T-helper 2 cell treated with Interferon-gamma antibody and Interleukin-4, amounts not matched to agents 5 μg/mL and 100 μg/mL, for 36 hours (primary cell): ENCODE measurements around the gene BBOF1.
A peak's percentile ranks its signal among the peaks of the same experiment; 100 is the strongest.
"Not testable (repeated sequence)": the region's sequence is repeated elsewhere in the genome, so short reads cannot be mapped to it uniquely, and the experiment has no call there.

Experiments
- DNase-seq: peaks from one replicate; pipeline ENCODE4 v3.0.0; 2021; ENCODE audit warnings: low spot score
- H3K27ac Mint-ChIP-seq: one replicate; pipeline ENCODE4 v1.8.0; 2021; ENCODE audit warnings: mild to moderate bottlenecking, mixed read lengths
- H3K27me3 Mint-ChIP-seq: one replicate; pipeline ENCODE4 v1.8.0; 2021; ENCODE audit warnings: low read depth, mixed read lengths
- H3K36me3 Mint-ChIP-seq: one replicate; pipeline ENCODE4 v1.8.0; 2021; ENCODE audit warnings: low read depth, mixed read lengths
- H3K4me1 Mint-ChIP-seq: one replicate; pipeline ENCODE4 v1.8.0; 2021; ENCODE audit warnings: low read depth, mixed read lengths
- H3K4me3 Mint-ChIP-seq: one replicate; pipeline ENCODE4 v1.8.0; 2022; ENCODE audit warnings: mild to moderate bottlenecking, moderate library complexity, mixed read lengths
- H3K9me3 Mint-ChIP-seq: one replicate; pipeline ENCODE4 v1.8.0; 2021; ENCODE audit warnings: mixed read lengths

Gene BBOF1

GRCh38 chr14:74018586-74019407 is at the start of gene BBOF1, which contains the start of gene ENTPD5:
TSS of gene BBOF1 (plus strand) at chr14:74019349. CDS start at chr14:74019479, 130 bp downstream.
TSS of gene ENTPD5 (minus strand) at chr14:74019288. CDS start at chr14:73988102, 31,186 bp downstream.
- H3K27me3 Mint-ChIP-seq, result peaks cover 2% of the 10 kb centered on the region
- H3K9me3 Mint-ChIP-seq, result no peaks in the 10 kb centered on the region
- peak within 1 kb of the TSS; percentile 94 for H3K4me3 Mint-ChIP-seq
- no peaks in the 10 kb centered on the region for H3K36me3 Mint-ChIP-seq
- DNase-seq, result peak; percentile 88
- peaks cover 19% of the 10 kb centered on the region for H3K4me1 Mint-ChIP-seq
- peak within 1 kb of the TSS; percentile 97 for H3K27ac Mint-ChIP-seq

GRCh38 chr14:73973497-73973896 is 45.7 kb upstream of the BBOF1 start:
- no peak overlapping the region for H3K4me3 Mint-ChIP-seq
- no peak for DNase-seq

GRCh38 chr14:73976125-73976524 is 43.0 kb upstream of the BBOF1 start:
- Mint-ChIP-seq H3K27me3 (no peaks in the 10 kb centered on the region), H3K9me3 (no peaks in the 10 kb centered on the region), H3K4me3 (no peak overlapping the region), H3K27ac (no peak overlapping the region), H3K36me3 (peaks cover 5% of the 10 kb centered on the region), H3K4me1 (no peaks in the 10 kb centered on the region)
- DNase-seq, result no peak

More at GRCh38 chr14:73973497-73973896, 45.7 kb upstream of the BBOF1 start:
- peaks cover 6% of the 10 kb centered on the region for H3K36me3 Mint-ChIP-seq
- H3K9me3 Mint-ChIP-seq, result no peaks in the 10 kb centered on the region
- no peaks in the 10 kb centered on the region for H3K4me1 Mint-ChIP-seq
- H3K27me3 Mint-ChIP-seq, result no peaks in the 10 kb centered on the region
- no peak overlapping the region for H3K27ac Mint-ChIP-seq

GRCh38 chr14:73977896-73978295 is 41.3 kb upstream of the BBOF1 start:
- no peak for DNase-seq
- Mint-ChIP-seq H3K27me3 (no peaks in the 10 kb centered on the region), H3K27ac (no peak overlapping the region), H3K4me3 (no peak overlapping the region), H3K4me1 (no peaks in the 10 kb centered on the region), H3K9me3 (no peaks in the 10 kb centered on the region), H3K36me3 (peaks cover 4% of the 10 kb centered on the region)

- H3K9me3 Mint-ChIP-seq, result no peaks in the 10 kb centered on the region
- H3K27me3 Mint-ChIP-seq, result no peaks in the 10 kb centered on the region
- peaks cover 11% of the 10 kb centered on the region for H3K36me3 Mint-ChIP-seq
- no peak for DNase-seq
- H3K4me3 Mint-ChIP-seq, result no peak overlapping the region
- H3K4me1 Mint-ChIP-seq, result no peaks in the 10 kb centered on the region
- no peak overlapping the region for H3K27ac Mint-ChIP-seq
These were observed 31.1 kb upstream of the BBOF1 start for GRCh38 chr14:73988065-73988464.

- H3K36me3 Mint-ChIP-seq, result peaks cover 11% of the 10 kb centered on the region
- H3K4me1 Mint-ChIP-seq, H3K27ac Mint-ChIP-seq, H3K27me3 Mint-ChIP-seq, DNase-seq, H3K4me3 Mint-ChIP-seq, H3K9me3 Mint-ChIP-seq: not testable (repeated sequence)
These were observed 30.5 kb upstream of the BBOF1 start for GRCh38 chr14:73988656-73989055.

- Mint-ChIP-seq H3K9me3 (no peaks in the 10 kb centered on the region), H3K27me3 (no peaks in the 10 kb centered on the region), H3K36me3 (peaks cover 4% of the 10 kb centered on the region), H3K4me1 (no peaks in the 10 kb centered on the region), H3K27ac (no peak overlapping the region), H3K4me3 (no peak overlapping the region)
- no peak for DNase-seq
These were observed 28.1 kb upstream of the BBOF1 start for GRCh38 chr14:73991092-73991491.

- not testable (repeated sequence) for H3K27ac Mint-ChIP-seq, H3K36me3 Mint-ChIP-seq, H3K27me3 Mint-ChIP-seq, H3K4me1 Mint-ChIP-seq, H3K9me3 Mint-ChIP-seq, DNase-seq, H3K4me3 Mint-ChIP-seq
These were observed 24.2 kb upstream of the BBOF1 start for GRCh38 chr14:73994926-73995325.

GRCh38 chr14:73995977-73996378 is 23.2 kb upstream of the BBOF1 start:
- H3K27ac Mint-ChIP-seq, result no peak overlapping the region
- H3K27me3 Mint-ChIP-seq, result no peaks in the 10 kb centered on the region
- no peak for DNase-seq
- no peak overlapping the region for H3K4me3 Mint-ChIP-seq
- no peaks in the 10 kb centered on the region for H3K36me3 Mint-ChIP-seq
- H3K4me1 Mint-ChIP-seq, result no peaks in the 10 kb centered on the region
- no peaks in the 10 kb centered on the region for H3K9me3 Mint-ChIP-seq

- no peaks in the 10 kb centered on the region for H3K9me3 Mint-ChIP-seq
- H3K27me3 Mint-ChIP-seq, result no peaks in the 10 kb centered on the region
- no peak overlapping the region for H3K27ac Mint-ChIP-seq
- no peak for DNase-seq
- no peaks in the 10 kb centered on the region for H3K36me3 Mint-ChIP-seq
- no peaks in the 10 kb centered on the region for H3K4me1 Mint-ChIP-seq
- H3K4me3 Mint-ChIP-seq, result no peak overlapping the region
These were observed 22.4 kb upstream of the BBOF1 start for GRCh38 chr14:73996731-73997107.

GRCh38 chr14:73997108-73997943 is 21.8 kb upstream of the BBOF1 start:
- DNase-seq, result no peak
- Mint-ChIP-seq H3K9me3 (no peaks in the 10 kb centered on the region), H3K27ac (no peak overlapping the region), H3K4me3 (no peak overlapping the region), H3K36me3 (no peaks in the 10 kb centered on the region), H3K27me3 (no peaks in the 10 kb centered on the region), H3K4me1 (no peaks in the 10 kb centered on the region)

GRCh38 chr14:73997944-73998447 is 21.2 kb upstream of the BBOF1 start:
- DNase-seq, result no peak

GRCh38 chr14:73998726-73999125 is 20.4 kb upstream of the BBOF1 start:
- no peak for DNase-seq
- H3K4me1 Mint-ChIP-seq, result no peaks in the 10 kb centered on the region
- H3K27ac Mint-ChIP-seq, result no peak overlapping the region
- H3K27me3 Mint-ChIP-seq, result no peaks in the 10 kb centered on the region
- no peaks in the 10 kb centered on the region for H3K9me3 Mint-ChIP-seq
- H3K36me3 Mint-ChIP-seq, result no peaks in the 10 kb centered on the region
- H3K4me3 Mint-ChIP-seq, result no peak overlapping the region

More at GRCh38 chr14:73997944-73998447, 21.2 kb upstream of the BBOF1 start:
- no peaks in the 10 kb centered on the region for H3K36me3 Mint-ChIP-seq
- no peaks in the 10 kb centered on the region for H3K27me3 Mint-ChIP-seq
- H3K9me3 Mint-ChIP-seq, result no peaks in the 10 kb centered on the region
- no peak overlapping the region for H3K4me3 Mint-ChIP-seq
- H3K4me1 Mint-ChIP-seq, result no peaks in the 10 kb centered on the region
- no peak overlapping the region for H3K27ac Mint-ChIP-seq

GRCh38 chr14:74005664-74006063 is 13.5 kb upstream of the BBOF1 start:
- not testable (repeated sequence) for H3K27me3 Mint-ChIP-seq, H3K27ac Mint-ChIP-seq, DNase-seq, H3K9me3 Mint-ChIP-seq, H3K4me3 Mint-ChIP-seq, H3K4me1 Mint-ChIP-seq
- peaks cover 13% of the 10 kb centered on the region for H3K36me3 Mint-ChIP-seq
